K562 (cell line): ENCODE measurements around the gene LRIT3. TPM values are rescaled to one million over a fixed set of nuclear protein-coding genes. Genes with fewer than 3 reads are reported as not detected.

ENCODE experiments used
- ATF1 ChIP-seq, 2 experiments: fragments of 450-650 bp in 1 of 2; IDR thresholded peaks; 2 replicates each; pipeline ENCODE4 v1.6.1; 2016; ENCODE audit warnings: missing compliant biosample characterization in 1 of 2, missing genetic modification characterization in 1 of 2
- ATF3 ChIP-seq, 2 experiments: fragments of 450-650 bp in 1 of 2; sonication (generic) in 1 of 2; formaldehyde crosslinking in 1 of 2; IDR thresholded peaks in 1 of 2; conservative IDR thresholded peaks in 1 of 2; 2 replicates each; pipeline versions ENCODE4 v1.6.1 to v1.8.1; 2016 to 2023; ENCODE audit warnings: mild to moderate bottlenecking in 2 of 2, moderate library complexity in 2 of 2, inconsistent platforms in 1 of 2, missing genetic modification reagents in 1 of 2
- CEBPB ChIP-seq: fragments of 450-650 bp; IDR thresholded peaks from 2 replicates; pipeline ENCODE4 v1.6.1; 2016; ENCODE audit warnings: missing genetic modification characterization, missing compliant biosample characterization
- CEBPG ChIP-seq, 3 experiments: fragments of 200-800 bp in 1 of 3; sonication (Bioruptor generic) in 1 of 3; sonication (generic) in 1 of 3; formaldehyde crosslinking in 1 of 3; IDR thresholded peaks in 2 of 3; conservative IDR thresholded peaks in 1 of 3; 2 replicates each; pipeline versions ENCODE4 v1.6.1 to v1.8.0; 2016 to 2022; ENCODE audit warnings: missing compliant biosample characterization in 2 of 3, missing genetic modification characterization in 2 of 3, mild to moderate bottlenecking in 1 of 3, missing genetic modification reagents in 1 of 3
- EP300 ChIP-seq: IDR thresholded peaks from 2 replicates; pipeline ENCODE4 v1.6.1; 2012; ENCODE audit warnings: low read length, improper control_type of control experiment
- FOXM1 ChIP-seq, 2 experiments: fragments of 450-650 bp in 1 of 2; sonication (generic) in 1 of 2; formaldehyde crosslinking in 1 of 2; IDR thresholded peaks; 2 replicates each; pipeline versions ENCODE4 v1.6.1 to v1.9.0; 2017 to 2022; ENCODE audit warnings: low read depth in 2 of 2, mild to moderate bottlenecking in 2 of 2, missing genetic modification reagents in 1 of 2, moderate library complexity in 1 of 2
- FOXP1 ChIP-seq: sonication (generic); formaldehyde crosslinking; IDR thresholded peaks from 2 replicates; pipeline ENCODE4 v1.8.0; 2022; ENCODE audit warnings: mild to moderate bottlenecking, missing genetic modification reagents
- JUND ChIP-seq, 2 experiments: IDR thresholded peaks; 2 replicates in 1 of 2; 3 replicates in 1 of 2; pipeline ENCODE4 v1.6.1; 2011; ENCODE audit warnings: borderline replicate concordance in 2 of 2, low read depth in 2 of 2, low read length in 2 of 2, improper control_type of control experiment in 1 of 2, missing biosample characterization in 1 of 2, missing genetic modification characterization in 1 of 2, missing genetic modification reagents in 1 of 2
- MEIS2 ChIP-seq: fragments of 450-650 bp; IDR thresholded peaks from 2 replicates; pipeline ENCODE4 v1.6.1; 2014; ENCODE audit warnings: mild to moderate bottlenecking; ENCODE audit not compliant: partially characterized antibody
- NBN ChIP-seq: fragments of 450-650 bp; IDR thresholded peaks from 2 replicates; pipeline ENCODE4 v1.6.1; 2016; ENCODE audit warnings: low read depth, mild to moderate bottlenecking
- SAFB2 ChIP-seq: fragments of 200-400 bp; formaldehyde crosslinking; IDR thresholded peaks from 2 replicates; pipeline ENCODE4 v1.6.1; 2018; ENCODE audit warnings: borderline replicate concordance, low read length, low read depth, moderate library complexity; ENCODE audit not compliant: severe bottlenecking
- TBP ChIP-seq: optimal IDR thresholded peaks from 2 replicates; pipeline ENCODE3; 2011; ENCODE audit warnings: low read depth, low read length, improper control_type of control experiment
- TCFL5 ChIP-seq: fragments of 250-450 bp; sonication (Bioruptor Pico); conservative IDR thresholded peaks from 2 replicates; pipeline ENCODE4 v1.6.1; 2021; ENCODE audit warnings: mild to moderate bottlenecking, moderate library complexity, matching md5 sums
- ZNF395 ChIP-seq: fragments of 200-800 bp; sonication (Bioruptor generic); IDR thresholded peaks from 2 replicates; pipeline ENCODE4 v1.6.1; 2017; ENCODE audit warnings: missing genetic modification characterization, missing compliant biosample characterization
- ZNF444 ChIP-seq: fragments of 250-450 bp; sonication (Bioruptor Pico); IDR thresholded peaks from 2 replicates; pipeline ENCODE4 v1.4.0; 2020; ENCODE audit warnings: mild to moderate bottlenecking, moderate library complexity
- ZNF445 ChIP-seq: fragments of 250-450 bp; sonication (Bioruptor Pico); IDR thresholded peaks from 2 replicates; pipeline ENCODE4 v1.4.0; 2020; ENCODE audit warnings: low read depth, mild to moderate bottlenecking, moderate library complexity
- ZNF609 ChIP-seq: sonication (generic); formaldehyde crosslinking; IDR thresholded peaks from 2 replicates; pipeline ENCODE4 v1.8.1; 2023; ENCODE audit warnings: missing genetic modification reagents, mild to moderate bottlenecking, borderline replicate concordance
- ZSCAN32 ChIP-seq: fragments of 450-650 bp; formaldehyde crosslinking; IDR thresholded peaks from 2 replicates; pipeline ENCODE4 v1.4.0; 2020; ENCODE audit warnings: mild to moderate bottlenecking, moderate library complexity
- polyA plus RNA-seq, 8 experiments: library from polyadenylated mRNA; depleted of rRNA in 4 of 8; stranded (reverse) in 5 of 8; unstranded in 3 of 8; fragments of >200 nt; fragmentation: Nextera tagmentation in 2 of 8; fragmentation: Illumina TruSeq in 1 of 8; extraction: Ambion mirVana in 2 of 8; extraction: Trizol in 1 of 8; gene quantifications; 2 replicates each; pipeline versions ENCODE4 v1.2.1 to v1.2.3, GENCODE V29; 2011 to 2014; ENCODE audit warnings: inconsistent platforms in 1 of 8, missing spikeins in 1 of 8
- total RNA-seq, 7 experiments: library from RNA; depleted of rRNA in 6 of 7; stranded (reverse); fragments of >200 nt in 6 of 7; fragmentation: Illumina TruSeq in 2 of 7; extraction: Trizol in 2 of 7; gene quantifications; 2 replicates each; pipeline versions ENCODE4 v1.2.1 to v1.2.3, GENCODE V29; 2011 to 2021; ENCODE audit warnings: low replicate concordance in 1 of 7

LRIT3 gene
- total and polyA plus RNA-seq, 9 of the 15 experiments (the other 6 are each of a cell fraction or from before 2014, with no cell fraction given), result 0.04 to 0.10 (median 0.04) TPM; not detected in 4

- TF ChIP-seq CEBPB (tag) (peak; percentile 38; the same call in 1 of the 2 replicates), TCFL5 (CRISPR knock-in tag) (no peak), ATF3 (IDR thresholded peaks at IDR 0.05) (peak; percentile 60), ATF3 (CRISPR knock-in tag; conservative IDR thresholded peaks at IDR 0.05) (no peak), ZNF609 (no peak), ZNF395 (CRISPR knock-in tag) (peak; percentile 32; the same call in 1 of the 2 replicates), ZSCAN32 (CRISPR knock-in tag) (no peak), MEIS2 (peak; percentile 99), EP300 (peak; percentile 36; the same call in 1 of the 2 replicates), CEBPG (CRISPR knock-in tag; IDR thresholded peaks at IDR 0.05) (no peak), CEBPG (tag; conservative IDR thresholded peaks at IDR 0.05 in 1 of 2, IDR thresholded peaks at IDR 0.05 in 1 of 2) (peak; percentile 5 to 52; a peak in 1 of 4 replicates), FOXP1 (no peak), SAFB2 (no peak), ATF1 (CRISPR knock-in tag; IDR thresholded peaks at IDR 0.05) (no peak), ATF1 (tag; IDR thresholded peaks at IDR 0.05) (peak; percentile 30; the same call in 1 of the 2 replicates), ZNF445 (CRISPR knock-in tag) (no peak), ZNF444 (CRISPR knock-in tag) (no peak), FOXM1 (IDR thresholded peaks at IDR 0.05; ENCODE audit: low read depth) (peak; percentile 26; the same call in 1 of the 2 replicates), FOXM1 (CRISPR knock-in tag; IDR thresholded peaks at IDR 0.05; ENCODE audit: low read depth) (no peak), TBP (no peak), JUND (IDR thresholded peaks at IDR 0.05; ENCODE audit: borderline replicate concordance, low read depth, low read length) (peak; percentile 43; the same call in 1 of the 2 replicates), JUND (tag; IDR thresholded peaks at IDR 0.05; ENCODE audit: borderline replicate concordance, low read depth, low read length) (no peak), NBN (no peak)
Observed at GRCh38 chr4:109811707-109812106, 36.2 kb upstream of the LRIT3 start (continued).
